Posterior vena cava (tissue), 2 donors: ENCODE results near the gene KCNMA1. TPM values are rescaled to one million over a fixed set of nuclear protein-coding genes. Genes with fewer than 3 reads are reported as not detected.

Experiments used
- DNase-seq: peaks from one replicate; pipeline ENCODE4 v3.0.0-alpha.2; 2020; ENCODE audit warnings: low spot score
- intact Hi-C, 2 donors: fragments of 100-400 bp; cut with DNase I; formaldehyde crosslinking; loops; one replicate each; pipeline versions ENCODE4 v1.14.1 to v1.14.2; 2022 to 2023
- total RNA-seq, 2 donors: library from RNA; stranded (reverse); fragmentation: NEBNext Ultra II Directional; extraction: Animal tissue kit (Norgen Biotek cat#: 25700); gene quantifications; one replicate each; pipeline ENCODE4 v1.2.1, GENCODE V29; 2021
- donor health status: DM: yes; HTN: yes; CAD: no.
- donor health status: DM: yes; HTN: yes; CAD: no.

The KCNMA1 gene
- total RNA-seq, 2 donors from 2014 or later, result 99.7 to 117 TPM

DNA sequence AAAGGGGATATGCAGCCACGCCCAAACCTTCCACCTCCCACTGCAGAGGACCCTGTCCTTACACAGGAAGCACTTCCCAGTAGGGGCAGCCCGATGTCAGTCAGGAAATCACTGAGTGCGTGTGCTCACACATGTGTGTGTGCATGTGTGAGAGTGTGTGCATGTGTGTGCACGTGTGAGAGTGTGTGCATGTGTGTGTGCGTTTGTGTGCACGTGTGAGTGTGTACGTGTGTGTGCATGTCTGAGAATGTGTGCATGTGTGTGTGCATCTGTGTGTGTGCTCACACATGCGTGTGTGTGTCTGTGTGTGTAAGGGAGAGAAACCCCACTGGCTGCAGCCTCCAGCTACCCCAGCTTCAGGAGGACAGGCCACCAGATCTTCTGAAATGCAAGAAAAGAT lies 229.3 kb downstream of the KCNMA1 start:
- no peak for DNase-seq
- intact Hi-C loops, result loop anchor here in 1 of 2 donors (10.0 kb wide), 1 partner anchor 613 kb away; no protein-coding TSS in a partner anchor

DNA sequence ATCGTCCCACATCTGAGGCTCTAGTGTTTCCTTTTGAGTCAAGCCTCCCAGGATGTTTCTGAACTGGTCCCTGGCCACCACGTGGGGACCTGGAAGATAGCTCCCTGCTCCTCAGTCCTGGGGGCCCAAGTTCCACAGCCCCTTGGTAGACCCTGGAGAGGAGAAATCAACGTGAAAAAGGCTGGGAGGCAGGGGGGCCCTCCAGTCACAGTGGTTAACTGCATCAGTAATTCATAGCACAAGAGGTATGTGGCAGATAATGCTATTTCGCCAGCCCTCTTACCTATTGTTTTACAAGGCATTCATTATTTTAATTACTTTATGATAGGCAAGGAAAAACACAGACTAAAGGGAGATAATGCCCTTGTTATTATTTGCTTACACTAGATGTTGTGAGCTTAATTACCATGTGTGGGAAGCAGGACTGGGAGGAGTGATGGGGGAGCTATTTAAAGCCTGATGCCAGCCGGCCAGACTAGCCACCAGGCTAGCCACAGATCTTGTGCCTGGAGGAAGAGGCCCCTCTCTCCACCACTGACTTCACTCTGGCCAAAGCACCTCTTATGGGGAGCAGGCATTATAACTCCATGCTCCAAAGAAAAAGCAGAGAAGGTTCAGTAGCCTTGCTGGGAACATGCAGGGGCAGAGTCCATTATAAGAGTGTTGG lies 230.7 kb downstream of the KCNMA1 start:
- intact Hi-C loops, result loop anchor here in 1 of 2 donors (10.0 kb wide), 1 partner anchor 612 kb away; no protein-coding TSS in a partner anchor
- no peak for DNase-seq

DNA sequence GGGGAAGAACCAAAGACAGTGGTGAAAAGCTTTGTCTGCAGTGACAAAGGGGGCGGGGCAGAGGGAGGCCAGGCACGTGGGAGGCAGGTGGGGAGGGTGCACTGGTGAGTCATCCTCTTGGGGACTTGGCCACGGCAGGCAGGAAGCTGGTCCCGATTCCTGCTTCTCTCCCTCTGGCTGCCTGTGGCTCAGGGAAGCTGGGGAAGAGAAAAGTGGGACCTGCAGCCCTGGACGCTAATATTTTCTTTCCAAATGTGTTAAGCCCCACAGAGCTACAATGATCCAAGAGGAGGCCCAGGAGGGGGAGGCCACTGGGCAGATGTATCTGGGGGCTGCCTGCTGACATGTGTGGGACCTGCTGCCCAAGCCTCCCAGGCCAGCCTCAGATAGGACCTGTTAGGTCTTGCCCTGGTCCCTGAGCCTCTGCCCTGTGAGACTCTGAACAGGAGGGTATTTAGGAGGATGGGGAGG lies 231.8 kb downstream of the KCNMA1 start:
- intact Hi-C loops, result loop anchor here in 1 of 2 donors (10.0 kb wide), 1 partner anchor 611 kb away; no protein-coding TSS in a partner anchor
- peak; percentile 89 for DNase-seq

DNA sequence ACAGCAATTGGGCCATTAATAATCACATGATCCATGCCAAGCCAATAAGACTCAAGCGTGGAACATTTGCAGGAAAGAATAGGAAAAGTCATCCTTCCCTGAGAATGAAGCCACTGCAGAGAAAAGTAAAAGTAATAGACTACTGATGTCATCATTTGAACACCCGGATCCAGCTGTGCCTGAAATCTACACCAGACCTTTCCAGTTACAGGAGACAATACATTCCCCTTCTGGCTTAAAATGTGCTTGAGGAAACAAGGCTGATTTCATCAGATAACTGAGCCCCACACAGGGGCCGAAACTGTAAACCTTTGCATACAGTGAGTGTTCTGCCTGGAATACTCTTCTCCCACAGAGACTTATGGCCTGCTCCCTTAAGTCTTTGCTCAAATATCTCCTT lies 232.8 kb downstream of the KCNMA1 start:
- DNase-seq, result no peak
- intact Hi-C loops, result loop anchor here in 1 of 2 donors (10.0 kb wide), 1 partner anchor 610 kb away; no protein-coding TSS in a partner anchor

DNA sequence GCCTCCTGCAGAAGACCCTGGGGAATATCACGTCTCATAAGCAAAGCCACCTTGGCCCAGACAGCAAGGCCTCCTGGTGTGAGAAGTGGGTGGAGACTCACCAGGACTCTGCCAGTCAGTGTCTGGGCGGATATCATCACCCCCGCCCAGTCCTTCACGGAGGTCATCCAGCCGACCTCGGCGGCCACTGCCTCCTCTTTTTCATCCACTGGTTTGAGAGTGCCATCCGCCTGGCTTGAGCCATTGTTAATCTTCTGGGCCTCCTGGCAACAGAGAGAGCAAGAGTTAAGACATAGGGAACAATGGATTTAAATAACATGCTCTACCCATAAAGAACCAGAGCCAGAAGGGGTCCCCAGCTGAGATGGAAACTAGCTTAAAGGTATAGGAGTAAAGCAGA lies 233.8 kb downstream of the KCNMA1 start:
- intact Hi-C loops, result loop anchor here in 1 of 2 donors (10.0 kb wide), 1 partner anchor 609 kb away; no protein-coding TSS in a partner anchor
- DNase-seq, result no peak

DNA sequence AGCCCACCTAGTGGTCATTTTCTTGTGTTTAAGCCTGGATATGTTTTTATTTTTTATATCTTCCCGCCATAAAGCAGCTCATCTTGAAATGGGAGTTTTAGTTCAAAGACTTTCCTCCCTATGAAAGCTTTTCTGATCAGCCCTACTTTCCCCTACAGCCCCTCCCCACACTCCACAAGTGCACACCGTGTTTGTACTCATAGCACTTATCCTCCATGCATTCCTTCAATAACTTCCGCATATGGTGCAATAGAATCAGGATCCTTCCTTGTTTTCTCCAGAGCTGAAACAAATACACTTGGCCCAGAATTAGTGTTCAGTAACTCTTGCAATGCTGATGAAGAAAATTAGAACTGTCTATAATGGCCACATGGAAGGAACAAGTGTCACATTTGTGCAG lies 235.9 kb downstream of the KCNMA1 start:
- intact Hi-C loops, result loop anchor here in 1 of 2 donors (10.0 kb wide), 1 partner anchor 607 kb away; no protein-coding TSS in a partner anchor
- no peak for DNase-seq

DNA sequence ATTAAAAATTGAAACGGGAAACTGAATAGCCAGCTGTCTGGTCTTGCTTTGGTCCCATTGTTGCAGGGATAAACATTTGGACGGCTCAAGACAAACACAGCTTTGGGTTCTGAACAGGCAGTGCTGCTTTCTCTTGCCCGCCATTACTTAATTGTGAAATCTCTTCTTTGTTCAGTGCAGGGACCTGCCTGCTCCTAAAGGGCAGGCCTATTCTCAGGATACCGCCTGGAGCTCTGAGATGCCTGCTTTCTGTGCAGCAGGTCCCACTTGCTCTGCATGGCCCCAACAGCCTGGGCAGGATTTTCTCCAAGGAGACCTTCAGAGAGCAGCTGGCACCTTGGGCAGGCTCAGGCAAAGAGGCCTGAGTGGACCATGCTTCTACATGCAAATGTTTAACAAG lies 237.6 kb downstream of the KCNMA1 start:
- intact Hi-C loops, result loop anchor here in 1 of 2 donors (10.0 kb wide), 1 partner anchor 605 kb away; no protein-coding TSS in a partner anchor

DNA sequence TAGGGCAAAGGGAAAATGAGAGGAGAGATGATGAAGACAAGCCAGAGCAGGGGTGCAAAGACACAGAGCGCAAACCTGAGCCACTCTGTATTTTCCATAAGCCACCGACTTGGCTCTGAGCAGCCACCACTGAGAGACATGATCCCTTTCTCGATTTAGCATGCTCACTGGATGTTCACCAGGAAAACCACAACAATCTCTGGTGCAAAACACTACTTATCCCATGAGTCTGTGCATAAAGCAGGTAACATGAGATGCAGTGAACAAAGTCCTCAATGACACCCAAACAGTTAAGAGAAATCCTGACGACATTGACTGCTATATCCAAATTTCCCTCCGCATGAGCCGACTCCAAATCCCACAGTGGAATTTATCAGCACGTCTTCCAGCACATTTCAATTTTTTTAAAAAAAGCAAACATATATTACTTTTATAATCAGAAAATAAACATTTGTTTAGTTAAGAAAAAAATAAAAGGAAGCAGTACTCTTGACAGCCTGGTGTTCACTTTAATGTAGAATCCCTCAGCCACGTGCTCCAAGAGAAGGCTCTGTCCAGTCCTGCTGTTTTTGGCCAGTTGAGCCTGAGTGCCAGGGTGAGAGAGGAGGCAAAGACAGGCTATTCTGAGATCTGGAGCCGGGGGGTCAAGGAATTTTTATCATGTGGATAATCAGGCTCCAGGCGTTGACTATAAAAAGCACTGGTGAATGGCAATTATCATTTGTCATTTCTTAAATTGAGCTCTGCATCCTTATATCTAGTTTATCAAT lies 238.4 kb downstream of the KCNMA1 start:
- intact Hi-C loops, result loop anchor here in 1 of 2 donors (10.0 kb wide), 1 partner anchor 224 kb away; no protein-coding TSS in a partner anchor

More for the DNA sequence above, 237.6 kb downstream of the KCNMA1 start:
- DNase-seq, result no peak

DNA sequence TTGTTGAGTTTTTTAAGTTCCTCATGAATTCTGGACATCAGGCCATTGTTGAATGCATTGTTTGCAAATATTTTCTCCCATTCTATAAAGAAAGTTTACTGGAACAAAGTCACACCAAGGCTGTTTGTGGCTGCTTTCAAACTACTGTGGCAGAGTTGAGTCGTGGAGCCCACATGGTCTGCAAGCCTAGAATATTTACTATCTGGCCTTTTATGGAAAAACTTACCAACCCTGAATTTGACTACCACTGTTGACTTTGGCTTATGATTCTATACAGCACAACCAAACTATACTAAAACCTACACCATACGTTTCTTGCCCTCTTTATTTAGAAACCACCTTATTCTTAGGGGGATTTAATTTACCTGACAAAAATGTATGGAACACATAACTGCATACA lies 239.1 kb downstream of the KCNMA1 start:
- no peak for DNase-seq
- intact Hi-C loops, result loop anchor here in 1 of 2 donors (10.0 kb wide), 1 partner anchor 224 kb away; no protein-coding TSS in a partner anchor

More for the DNA sequence above, 238.4 kb downstream of the KCNMA1 start:
- no peak for DNase-seq

DNA sequence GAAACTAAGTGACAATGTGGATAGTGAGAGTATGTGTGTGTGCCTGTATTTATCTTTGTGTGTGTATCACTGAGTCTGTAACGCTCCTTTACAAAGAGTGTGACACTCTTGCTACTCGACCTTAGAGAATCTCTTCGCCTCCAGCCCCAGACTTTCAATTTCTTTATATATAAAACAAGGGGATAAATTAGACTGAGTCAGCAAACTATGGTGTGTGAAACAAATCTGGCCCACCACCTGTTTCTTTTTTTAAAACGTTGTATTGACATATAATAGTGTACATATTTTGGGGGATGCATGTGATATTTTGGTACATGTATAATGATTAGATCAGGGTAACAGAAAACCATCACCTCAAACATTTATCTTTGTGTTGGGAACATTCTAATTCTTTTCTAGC lies 240.5 kb downstream of the KCNMA1 start:
- no peak for DNase-seq
- intact Hi-C loops, result loop anchor here in 1 of 2 donors (10.0 kb wide), 1 partner anchor 222 kb away; no protein-coding TSS in a partner anchor

DNA sequence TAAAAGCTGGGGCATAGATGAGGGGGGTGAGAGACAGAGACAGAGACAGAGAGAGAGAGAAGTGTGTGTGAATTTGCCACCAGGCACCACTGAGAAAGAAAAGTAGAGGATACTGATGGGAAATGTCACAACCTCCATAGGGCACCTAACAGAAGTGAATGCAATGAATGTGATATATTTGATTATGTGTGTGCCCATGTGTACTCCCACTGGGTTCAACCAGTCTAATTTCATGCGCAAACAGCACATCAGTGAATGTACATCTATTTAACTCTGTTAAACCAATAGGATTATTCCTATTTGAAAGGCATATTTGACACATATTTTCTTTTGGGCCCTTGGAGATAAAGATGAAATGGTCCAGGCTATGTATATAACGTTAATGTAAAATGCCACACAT lies 241.3 kb downstream of the KCNMA1 start:
- no peak for DNase-seq
- intact Hi-C loops, result loop anchor here in 1 of 2 donors (10.0 kb wide), 1 partner anchor 221 kb away; no protein-coding TSS in a partner anchor

DNA sequence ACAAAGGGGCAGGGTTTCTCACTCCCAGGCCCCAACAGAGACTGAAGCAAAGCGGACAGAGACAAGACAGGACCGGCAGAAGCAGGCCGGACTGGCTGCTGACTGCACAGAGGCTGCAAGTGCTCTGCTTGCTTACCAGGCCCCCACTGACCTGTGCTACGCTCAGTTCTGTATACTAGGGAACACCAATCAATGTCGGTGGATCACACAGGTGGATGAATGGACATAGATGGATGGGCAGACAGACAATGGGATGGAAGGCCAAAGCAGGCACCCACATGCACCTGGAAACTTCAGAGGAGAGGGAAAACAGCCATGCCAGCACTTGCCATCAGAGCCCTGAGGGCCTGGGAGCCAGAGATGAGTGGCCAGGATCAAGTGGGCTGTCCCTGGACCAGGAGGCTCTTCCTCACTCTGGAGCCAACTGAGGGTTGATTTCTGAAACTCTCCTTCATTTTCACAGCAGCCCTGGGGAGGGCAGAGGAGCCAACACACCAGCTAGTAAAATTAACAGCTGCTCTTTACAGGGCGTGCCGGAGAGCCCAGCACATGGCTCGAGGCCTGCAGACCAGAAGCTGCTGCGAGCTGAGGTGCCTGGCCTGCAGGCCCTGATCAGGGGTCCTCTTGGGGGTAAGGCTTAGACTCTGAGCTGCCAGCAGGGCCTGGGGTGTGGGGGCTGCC lies 243.6 kb downstream of the KCNMA1 start:
- DNase-seq, result no peak
- intact Hi-C loops, result loop anchor here (5.0 to 10.0 kb wide), 2 partner anchors 219 to 222 kb away; no protein-coding TSS in a partner anchor

DNA sequence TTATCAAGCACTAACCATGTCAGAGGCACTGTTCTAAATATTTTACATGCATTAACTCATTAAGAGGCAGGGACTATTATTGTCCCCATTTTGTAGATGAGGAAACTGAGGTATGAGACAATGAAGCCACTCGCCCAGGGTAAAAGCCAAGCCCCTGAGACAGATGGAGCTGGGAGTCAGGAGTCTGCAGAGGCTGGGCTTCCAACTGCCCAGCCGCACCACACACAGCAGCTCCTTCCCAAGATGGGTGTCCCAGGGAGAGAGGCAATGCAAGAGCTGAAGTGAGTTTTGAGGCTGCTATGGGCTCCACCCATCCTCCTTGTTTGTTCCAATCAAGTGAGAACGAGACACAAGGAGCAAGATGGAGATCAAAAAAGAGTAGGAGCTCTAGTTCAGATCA lies 244.2 kb downstream of the KCNMA1 start:
- intact Hi-C loops, result loop anchor here (5.0 to 10.0 kb wide), 2 partner anchors 219 to 221 kb away; no protein-coding TSS in a partner anchor
- DNase-seq, result no peak

DNA sequence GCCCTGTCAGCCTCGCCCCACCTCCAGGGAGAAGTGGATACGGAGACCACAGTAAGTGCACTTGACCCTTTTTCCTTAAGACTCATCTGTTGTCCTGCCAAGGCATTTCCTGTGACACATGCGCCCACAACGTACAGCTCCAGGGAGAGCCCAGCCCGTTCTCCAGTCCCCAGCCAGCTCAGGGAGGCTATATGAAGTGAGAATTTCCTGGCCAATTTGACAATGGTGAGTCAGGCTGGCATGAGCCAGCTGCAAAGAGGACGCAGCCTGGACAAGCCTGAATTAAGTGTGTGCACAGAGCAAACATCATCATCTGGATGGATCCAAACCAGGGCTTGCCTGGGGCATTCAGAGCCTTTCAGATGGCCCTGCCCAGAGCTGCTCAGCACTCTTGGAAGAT lies 244.8 kb downstream of the KCNMA1 start:
- intact Hi-C loops, result loop anchor here (5.0 to 10.0 kb wide), 2 partner anchors 218 to 221 kb away; no protein-coding TSS in a partner anchor
- DNase-seq, result no peak

DNA sequence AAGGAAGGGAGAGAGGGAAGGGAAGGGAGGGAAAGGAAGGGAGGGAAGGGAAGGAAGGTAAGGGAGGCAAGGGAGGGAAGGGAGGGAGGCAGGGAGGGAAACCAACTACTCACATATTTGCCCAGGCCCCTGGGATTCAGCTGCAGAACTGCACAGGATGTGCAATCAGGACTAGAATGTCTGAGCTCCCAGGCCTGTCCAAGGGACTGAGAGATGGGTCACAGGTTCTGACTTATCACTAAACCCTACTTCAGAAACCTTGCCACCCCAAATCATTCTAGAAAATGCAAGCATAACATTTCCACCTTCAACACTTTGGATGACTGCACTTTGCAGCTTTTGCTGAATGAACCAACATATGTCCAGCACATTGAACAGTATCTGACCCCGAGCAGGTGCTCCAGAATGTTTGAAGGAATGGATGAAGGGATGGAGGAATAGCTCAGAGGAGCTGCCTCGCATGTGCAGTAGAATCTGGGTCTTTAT lies 245.3 kb downstream of the KCNMA1 start:
- DNase-seq, result no peak
- intact Hi-C loops, result loop anchor here (5.0 to 10.0 kb wide), 2 partner anchors 217 to 220 kb away; no protein-coding TSS in a partner anchor

DNA sequence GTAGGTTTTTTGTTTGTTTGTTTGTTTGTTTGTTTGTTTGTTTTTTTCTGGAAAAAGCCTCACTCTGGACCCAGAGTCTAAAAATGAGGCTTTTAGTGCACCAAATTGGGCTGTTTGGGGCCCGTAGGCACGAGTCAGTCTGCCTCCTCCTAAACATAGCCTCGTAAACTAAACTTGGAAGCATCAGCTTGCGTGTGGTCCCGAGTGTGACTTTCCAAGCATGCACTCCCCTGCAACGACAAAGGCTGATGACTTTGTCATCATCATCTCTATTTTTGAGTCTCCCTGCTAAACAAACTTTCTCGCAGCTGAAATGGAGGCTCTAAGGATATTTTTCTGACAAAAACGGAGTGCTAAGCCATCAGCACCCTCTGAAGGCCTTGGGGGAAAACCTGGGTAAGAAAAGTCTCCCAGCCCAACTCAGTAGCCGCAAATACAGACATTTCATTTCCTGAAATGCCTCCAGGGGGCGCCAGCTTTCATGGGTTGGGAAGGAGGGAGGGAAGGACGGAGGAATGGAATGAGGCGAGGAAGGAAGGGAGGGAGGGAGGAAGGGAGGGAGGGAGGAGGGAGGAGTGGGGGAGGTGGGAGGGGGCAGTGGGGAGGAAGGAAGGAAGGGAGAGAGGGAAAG lies 245.9 kb downstream of the KCNMA1 start:
- DNase-seq, result peak; percentile 92

DNA sequence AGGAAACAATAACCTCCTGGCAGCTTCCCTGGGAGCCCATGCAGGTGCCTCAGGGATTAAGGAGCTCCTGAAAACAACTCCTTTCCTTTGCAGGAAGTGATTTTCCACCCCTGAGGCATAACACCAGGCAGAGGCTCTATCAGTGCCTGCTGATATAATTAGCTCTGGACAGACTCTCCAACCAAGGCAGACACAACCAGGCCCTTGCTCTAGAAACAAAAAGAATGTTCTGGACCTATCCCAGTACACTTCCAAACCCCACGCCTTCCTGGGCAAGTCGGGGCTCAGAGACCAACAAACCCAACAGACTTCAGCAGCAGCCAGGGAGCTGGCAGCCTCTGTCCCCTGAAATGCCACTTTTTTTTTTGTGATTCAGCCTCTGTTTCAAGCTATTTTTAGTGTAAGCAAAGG lies 247.1 kb downstream of the KCNMA1 start:
- no peak for DNase-seq
- intact Hi-C loops, result loop anchor here (5.0 to 10.0 kb wide), 2 partner anchors 216 to 218 kb away; no protein-coding TSS in a partner anchor

More for the DNA sequence above, 245.9 kb downstream of the KCNMA1 start:
- intact Hi-C loops, result loop anchor here (5.0 to 10.0 kb wide), 2 partner anchors 217 to 219 kb away; no protein-coding TSS in a partner anchor

DNA sequence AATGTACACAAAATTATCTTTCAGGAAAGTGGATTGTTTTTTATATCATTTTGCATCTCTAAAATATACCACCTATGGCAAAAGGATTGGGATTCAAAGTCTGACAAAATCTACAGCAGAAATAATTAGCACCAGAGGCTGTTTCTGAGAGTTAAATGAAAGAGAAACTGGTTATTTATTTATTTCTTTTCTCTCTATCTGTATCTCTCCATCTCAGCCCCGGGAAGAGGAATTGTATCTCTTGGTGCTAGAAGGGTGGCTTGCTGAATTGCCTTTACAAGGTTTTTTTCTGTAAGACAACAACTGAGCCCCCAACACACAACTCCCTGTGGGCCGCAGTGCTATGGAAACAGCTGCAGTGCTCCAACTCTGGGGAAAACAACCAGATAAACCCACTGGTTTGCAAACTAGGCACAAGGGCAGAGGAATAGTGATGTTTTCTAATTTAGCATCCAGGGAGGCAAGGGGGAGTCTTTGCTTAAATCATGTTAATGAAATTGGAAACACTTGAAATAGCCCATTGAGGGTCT lies 249.0 kb downstream of the KCNMA1 start:
- DNase-seq, result no peak
- intact Hi-C loops, result no loop called here
